HG03066 (cell line): Measurements from ENCODE around the gene PLXNB3.

Source experiments
- ATAC-seq: cut with Tn5 transposase; IDR thresholded peaks from one replicate; pipeline ENCODE4 v1.9.1; 2021; ENCODE audit warnings: low read depth; ENCODE audit not compliant: unreplicated experiment

PLXNB3 gene

GRCh38 chrX:153772316-153773217 is 8.5 kb downstream of the PLXNB3 start:
- no peak for ATAC-seq

GRCh38 chrX:153773218-153773611 is 9.2 kb downstream of the PLXNB3 start:
- ATAC-seq = no peak

GRCh38 chrX:153773741-153774575 is 9.9 kb downstream of the PLXNB3 start:
- ATAC-seq = no peak

GRCh38 chrX:153774576-153775292 is 10.7 kb downstream of the PLXNB3 start:
- ATAC-seq = no peak

GRCh38 chrX:153775293-153776119 is 11.5 kb downstream of the PLXNB3 start:
- no peak for ATAC-seq

GRCh38 chrX:153776120-153776599 is 12.1 kb downstream of the PLXNB3 start:
- ATAC-seq = no peak

- ATAC-seq = no peak
Measured at GRCh38 chrX:153776611-153777045, 12.6 kb downstream of the PLXNB3 start.

- no peak for ATAC-seq
Measured at GRCh38 chrX:153777261-153778090, 13.4 kb downstream of the PLXNB3 start.

- ATAC-seq = no peak
Measured at GRCh38 chrX:153778181-153778580, 14.1 kb downstream of the PLXNB3 start.

GRCh38 chrX:153778684-153779101 is 14.6 kb downstream of the PLXNB3 start:
- ATAC-seq = no peak

- no peak for ATAC-seq
Measured at GRCh38 chrX:153779891-153780677, 16.0 kb downstream of the PLXNB3 start.

- no peak for ATAC-seq
Measured at GRCh38 chrX:153780678-153781427, 16.8 kb downstream of the PLXNB3 start, which contains the start of gene SRPK3. TSS of gene SRPK3 (plus strand) at chrX:153781041. CDS start at chrX:153781087, 46 bp downstream.

- ATAC-seq = no peak
Measured at GRCh38 chrX:153781428-153782047, 17.5 kb downstream of the PLXNB3 start.

GRCh38 chrX:153782313-153782712 is 18.3 kb downstream of the PLXNB3 start:
- no peak for ATAC-seq

- no peak for ATAC-seq
Measured at GRCh38 chrX:153782871-153783270, 18.8 kb downstream of the PLXNB3 start.

- ATAC-seq = no peak
Measured at GRCh38 chrX:153783378-153784013, 19.4 kb downstream of the PLXNB3 start.
